Ishikawa (cell line): ENCODE results near the gene COL2A1.

Experiments
- CEBPB ChIP-seq: IDR thresholded peaks from 2 replicates; pipeline ENCODE4 v1.6.1; 2012
- CREB1 ChIP-seq: IDR thresholded peaks from 2 replicates; pipeline ENCODE4 v1.6.1; 2012; ENCODE audit warnings: low read depth
- EGR1 ChIP-seq: IDR thresholded peaks from 2 replicates; pipeline ENCODE4 v1.6.1; 2012
- EP300 ChIP-seq: IDR thresholded peaks from 2 replicates; pipeline ENCODE4 v1.6.1; 2012; ENCODE audit warnings: borderline replicate concordance
- FOXM1 ChIP-seq: IDR thresholded peaks from 2 replicates; pipeline ENCODE4 v1.6.1; 2012; ENCODE audit warnings: low read depth, borderline replicate concordance
- NFIC ChIP-seq: IDR thresholded peaks from 2 replicates; pipeline ENCODE4 v1.6.1; 2012
- RAD21 ChIP-seq: IDR thresholded peaks from 2 replicates; pipeline ENCODE4 v1.6.1; 2012; ENCODE audit warnings: low read depth
- TAF1 ChIP-seq: IDR thresholded peaks from 2 replicates; pipeline ENCODE4 v1.6.1; 2012; ENCODE audit warnings: low read depth, mild to moderate bottlenecking
- TCF12 ChIP-seq: IDR thresholded peaks from 2 replicates; pipeline ENCODE4 v1.6.1; 2012; ENCODE audit warnings: low read depth
- TEAD4 ChIP-seq: IDR thresholded peaks from 2 replicates; pipeline ENCODE4 v1.6.1; 2012
- YY1 ChIP-seq: IDR thresholded peaks from 2 replicates; pipeline ENCODE4 v1.6.1; 2012; ENCODE audit warnings: low read depth
- ZBTB7A ChIP-seq: IDR thresholded peaks from 2 replicates; pipeline ENCODE4 v1.6.1; 2012; ENCODE audit warnings: low read depth
- TF ChIP-seq, protein P1 (sequence below): IDR thresholded peaks from 2 replicates; pipeline ENCODE4 v1.6.1; 2012; ENCODE audit warnings: low read depth, mild to moderate bottlenecking
- TF ChIP-seq, protein P2 (sequence below): IDR thresholded peaks from 2 replicates; pipeline ENCODE4 v1.6.1; 2012
- TF ChIP-seq, protein P3 (sequence below): IDR thresholded peaks from 2 replicates; pipeline ENCODE4 v1.6.1; 2012

Gene COL2A1

DNA sequence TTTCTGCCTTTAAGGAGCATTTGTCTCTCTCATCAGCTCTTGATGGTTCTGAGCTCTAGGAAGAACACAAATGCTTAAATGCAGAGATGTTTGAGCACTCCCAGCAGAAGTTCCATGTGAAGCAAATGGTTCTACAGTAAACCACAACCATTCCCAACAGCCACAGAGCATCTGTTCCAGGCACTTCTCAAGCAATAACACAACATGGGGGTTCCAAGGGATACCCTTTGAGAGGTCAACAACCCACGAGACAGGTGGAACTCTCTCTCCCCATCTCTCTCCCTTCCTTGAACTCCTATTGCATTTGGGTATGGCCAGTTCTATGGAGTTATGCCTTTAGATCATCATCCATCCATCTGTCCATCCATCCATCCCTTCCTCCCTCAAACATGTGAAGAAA, 5.2 kb upstream of the COL2A1 start:
- TF ChIP-seq CREB1 (no peak), EP300 (no peak), NFIC (no peak), RAD21 (no peak), TAF1 (no peak), TCF12 (no peak), TEAD4 (no peak)
- TF ChIP-seq, protein P1, sequence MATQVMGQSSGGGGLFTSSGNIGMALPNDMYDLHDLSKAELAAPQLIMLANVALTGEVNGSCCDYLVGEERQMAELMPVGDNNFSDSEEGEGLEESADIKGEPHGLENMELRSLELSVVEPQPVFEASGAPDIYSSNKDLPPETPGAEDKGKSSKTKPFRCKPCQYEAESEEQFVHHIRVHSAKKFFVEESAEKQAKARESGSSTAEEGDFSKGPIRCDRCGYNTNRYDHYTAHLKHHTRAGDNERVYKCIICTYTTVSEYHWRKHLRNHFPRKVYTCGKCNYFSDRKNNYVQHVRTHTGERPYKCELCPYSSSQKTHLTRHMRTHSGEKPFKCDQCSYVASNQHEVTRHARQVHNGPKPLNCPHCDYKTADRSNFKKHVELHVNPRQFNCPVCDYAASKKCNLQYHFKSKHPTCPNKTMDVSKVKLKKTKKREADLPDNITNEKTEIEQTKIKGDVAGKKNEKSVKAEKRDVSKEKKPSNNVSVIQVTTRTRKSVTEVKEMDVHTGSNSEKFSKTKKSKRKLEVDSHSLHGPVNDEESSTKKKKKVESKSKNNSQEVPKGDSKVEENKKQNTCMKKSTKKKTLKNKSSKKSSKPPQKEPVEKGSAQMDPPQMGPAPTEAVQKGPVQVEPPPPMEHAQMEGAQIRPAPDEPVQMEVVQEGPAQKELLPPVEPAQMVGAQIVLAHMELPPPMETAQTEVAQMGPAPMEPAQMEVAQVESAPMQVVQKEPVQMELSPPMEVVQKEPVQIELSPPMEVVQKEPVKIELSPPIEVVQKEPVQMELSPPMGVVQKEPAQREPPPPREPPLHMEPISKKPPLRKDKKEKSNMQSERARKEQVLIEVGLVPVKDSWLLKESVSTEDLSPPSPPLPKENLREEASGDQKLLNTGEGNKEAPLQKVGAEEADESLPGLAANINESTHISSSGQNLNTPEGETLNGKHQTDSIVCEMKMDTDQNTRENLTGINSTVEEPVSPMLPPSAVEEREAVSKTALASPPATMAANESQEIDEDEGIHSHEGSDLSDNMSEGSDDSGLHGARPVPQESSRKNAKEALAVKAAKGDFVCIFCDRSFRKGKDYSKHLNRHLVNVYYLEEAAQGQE, result no peak

DNA sequence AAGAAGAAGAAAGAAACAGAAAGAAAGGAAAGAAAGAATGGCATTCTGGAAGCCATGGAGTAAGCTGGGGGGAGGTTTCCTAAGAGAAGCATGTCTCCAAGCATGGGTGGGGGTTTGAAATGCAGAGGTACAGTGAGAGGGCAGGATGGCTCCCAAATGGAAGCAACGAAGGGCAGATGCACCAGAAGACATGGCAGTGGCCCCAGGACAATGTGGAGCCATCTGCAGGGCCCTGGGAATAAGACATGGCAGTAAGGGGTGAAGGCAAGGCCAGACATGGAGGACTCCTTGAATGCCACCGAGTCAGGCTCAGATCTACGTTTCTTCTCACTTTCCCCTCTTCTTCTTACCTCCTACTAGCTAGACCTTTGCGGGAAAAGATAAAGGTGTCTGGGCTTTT, 4.7 kb upstream of the COL2A1 start:
- TF ChIP-seq CREB1 (no peak), ZBTB7A (no peak), EP300 (no peak), FOXM1 (no peak), YY1 (no peak), TAF1 (no peak), NFIC (no peak), TEAD4 (no peak), TCF12 (no peak), EGR1 (no peak), RAD21 (no peak), CEBPB (no peak)
- TF ChIP-seq, protein P1, result no peak
- TF ChIP-seq, protein P2, sequence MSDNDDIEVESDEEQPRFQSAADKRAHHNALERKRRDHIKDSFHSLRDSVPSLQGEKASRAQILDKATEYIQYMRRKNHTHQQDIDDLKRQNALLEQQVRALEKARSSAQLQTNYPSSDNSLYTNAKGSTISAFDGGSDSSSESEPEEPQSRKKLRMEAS, result no peak
- TF ChIP-seq, protein P3, sequence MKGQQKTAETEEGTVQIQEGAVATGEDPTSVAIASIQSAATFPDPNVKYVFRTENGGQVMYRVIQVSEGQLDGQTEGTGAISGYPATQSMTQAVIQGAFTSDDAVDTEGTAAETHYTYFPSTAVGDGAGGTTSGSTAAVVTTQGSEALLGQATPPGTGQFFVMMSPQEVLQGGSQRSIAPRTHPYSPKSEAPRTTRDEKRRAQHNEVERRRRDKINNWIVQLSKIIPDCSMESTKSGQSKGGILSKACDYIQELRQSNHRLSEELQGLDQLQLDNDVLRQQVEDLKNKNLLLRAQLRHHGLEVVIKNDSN, result no peak

DNA sequence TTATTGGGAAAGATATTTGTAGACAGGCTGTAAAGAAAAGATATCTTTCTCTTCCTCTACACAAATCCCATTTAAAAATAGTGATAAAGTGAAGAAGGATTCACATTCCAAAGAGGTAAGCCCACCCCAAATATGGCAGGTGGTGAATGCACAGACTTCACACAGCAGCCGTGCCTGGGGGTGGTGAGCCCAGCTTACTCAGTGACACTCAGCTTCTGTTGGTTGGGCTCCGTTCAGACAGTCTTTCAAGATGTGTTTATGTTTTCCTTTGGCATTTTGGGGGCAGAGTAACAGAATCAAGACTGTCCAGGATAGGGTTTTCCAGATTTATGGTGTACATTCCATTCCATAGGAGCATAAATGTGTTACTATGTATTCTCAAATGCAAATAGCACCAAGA, 4.1 kb upstream of the COL2A1 start:
- TF ChIP-seq, protein P1, result no peak
- no peak for TF ChIP-seq YY1
- TF ChIP-seq, protein P3, result no peak
- no peak for TF ChIP-seq RAD21
- no peak for TF ChIP-seq NFIC
- TF ChIP-seq, protein P2, result no peak
- no peak for TF ChIP-seq CREB1
- TF ChIP-seq EP300, result no peak
- no peak for TF ChIP-seq FOXM1
- no peak for TF ChIP-seq TEAD4
- TF ChIP-seq EGR1, result no peak
- no peak for TF ChIP-seq CEBPB
- no peak for TF ChIP-seq TCF12
- no peak for TF ChIP-seq ZBTB7A
- TF ChIP-seq TAF1, result no peak

DNA sequence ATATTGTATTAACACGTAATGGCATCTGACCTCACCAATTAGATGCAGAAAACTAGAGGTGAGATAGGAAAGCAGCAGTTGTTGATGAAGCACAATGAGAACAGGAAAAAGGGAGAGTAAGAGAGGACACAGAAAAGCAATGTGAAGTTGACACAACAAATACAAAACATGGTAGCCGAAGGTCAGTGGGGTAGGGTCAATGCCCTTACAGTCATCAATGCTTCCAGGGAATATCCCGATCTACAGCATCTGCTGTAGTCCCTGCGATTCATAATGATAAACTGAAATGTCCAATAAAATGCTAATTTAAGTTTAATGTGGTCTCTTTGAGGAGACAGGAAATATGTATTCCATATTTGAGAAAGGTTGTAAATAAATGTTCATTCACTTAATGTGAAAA, 2.9 kb upstream of the COL2A1 start:
- TF ChIP-seq, protein P1, result no peak
- TF ChIP-seq YY1 (no peak), FOXM1 (no peak), RAD21 (no peak), EGR1 (no peak), ZBTB7A (no peak), TEAD4 (no peak), TAF1 (no peak), EP300 (no peak), TCF12 (no peak), CREB1 (no peak), NFIC (no peak), CEBPB (no peak)
- TF ChIP-seq, protein P3, result no peak
- TF ChIP-seq, protein P2, result no peak
